A673 (cell line): ENCODE results near the gene CFAP61. TPM values are rescaled to one million over a fixed set of nuclear protein-coding genes. Genes with fewer than 3 reads are reported as not detected.

ENCODE experiments used
- BruUV-seq: library from RNA; stranded (reverse); fragments of 400-500 nt; replicated peaks from 2 replicates; lab custom pipeline; 2021; lab: Mats Ljungman, UMichigan
- CTCF ChIA-PET: fragments of 300-600 bp; sonication (Branson Sonifier 250); formaldehyde crosslinking; loops from one replicate; lab custom pipeline; 2022; ENCODE audit warnings: antibody characterized with exemption; lab: Charles Lee
- POLR2A ChIA-PET: fragments of 300-600 bp; sonication (Branson Sonifier 250); formaldehyde crosslinking; loops from one replicate; lab custom pipeline; 2022; ENCODE audit warnings: antibody characterized with exemption; ENCODE audit not compliant: low non-redundant PET; lab: Charles Lee
- DNase-seq: peaks from one replicate; pipeline ENCODE4 v3.0.0-alpha.2; 2015; ENCODE audit warnings: low spot score
- H3K27ac ChIP-seq: fragments of 200-600 bp; sonication (generic); 2 replicates; pipeline ENCODE4 v1.5.1; 2016; ENCODE audit warnings: mixed run types, low read depth, mild to moderate bottlenecking, mixed read lengths, antibody characterized with exemption, low read length; ENCODE audit not compliant: poor library complexity, severe bottlenecking
- H3K27me3 ChIP-seq: fragments of 200-600 bp; sonication (generic); replicated peaks from 2 replicates; pipeline ENCODE4 v1.6.1; 2017; ENCODE audit warnings: mixed run types, low read depth, mild to moderate bottlenecking, mixed read lengths, antibody characterized with exemption, low read length; ENCODE audit not compliant: insufficient read depth, poor library complexity
- H3K36me3 ChIP-seq: fragments of 200-600 bp; sonication (generic); 2 replicates; pipeline ENCODE4 v1.6.1; 2016; ENCODE audit warnings: mixed run types, mild to moderate bottlenecking, mixed read lengths, antibody characterized with exemption, low read length; ENCODE audit not compliant: insufficient read depth, poor library complexity, severe bottlenecking
- H3K4me1 ChIP-seq: fragments of 200-600 bp; sonication (generic); 2 replicates; pipeline ENCODE4 v1.6.1; 2017; ENCODE audit warnings: mixed run types, mild to moderate bottlenecking, mixed read lengths, antibody characterized with exemption, low read length; ENCODE audit not compliant: insufficient read depth, poor library complexity, severe bottlenecking
- H3K4me3 ChIP-seq: fragments of 200-600 bp; sonication (generic); 2 replicates; pipeline ENCODE4 v1.5.1; 2016; ENCODE audit warnings: low read depth, mixed run types, mild to moderate bottlenecking, mixed read lengths, low read length; ENCODE audit not compliant: poor library complexity, severe bottlenecking
- H3K9me3 ChIP-seq: fragments of 200-600 bp; sonication (generic); 2 replicates; pipeline ENCODE4 v1.6.1; 2016; ENCODE audit warnings: mixed run types, low read depth, mild to moderate bottlenecking, mixed read lengths, antibody characterized with exemption, low read length; ENCODE audit not compliant: poor library complexity, severe bottlenecking
- EZH2 ChIP-seq: fragments of 200-600 bp; sonication (generic); IDR thresholded peaks from 2 replicates; pipeline ENCODE4 v1.6.1; 2017; ENCODE audit warnings: borderline replicate concordance, low read depth, mild to moderate bottlenecking, mixed read lengths, antibody characterized with exemption, low read length; ENCODE audit not compliant: poor library complexity, severe bottlenecking
- intact Hi-C: fragments of 100-400 bp; cut with micrococcal nuclease; formaldehyde crosslinking; loops from one replicate; pipeline ENCODE4 v1.10.0; 2022; ENCODE audit not compliant: unreplicated experiment
- total RNA-seq: library from RNA; stranded (reverse); gene quantifications from 2 replicates; pipeline ENCODE4 v1.2.3, GENCODE V29; 2021
- TF ChIP-seq, protein P1 (sequence below): fragments of 300-800, 200-600 bp; sonication (generic); conservative IDR thresholded peaks from 2 replicates; pipeline ENCODE4 v1.5.1; 2017; ENCODE audit warnings: low read depth, mild to moderate bottlenecking, antibody characterized with exemption, low read length, moderate library complexity, mixed read lengths

CFAP61 gene
- total RNA-seq, 1 experiment from 2014 or later: not detected

- Histone ChIP-seq H3K4me1 (no peaks in the 10 kb centered on the region), H3K27ac (no peak overlapping the region)
- POLR2A ChIA-PET: no interaction called here
These were observed 240.8 kb downstream of the CFAP61 start for GRCh38 chr20:20293141-20293540.

DNA sequence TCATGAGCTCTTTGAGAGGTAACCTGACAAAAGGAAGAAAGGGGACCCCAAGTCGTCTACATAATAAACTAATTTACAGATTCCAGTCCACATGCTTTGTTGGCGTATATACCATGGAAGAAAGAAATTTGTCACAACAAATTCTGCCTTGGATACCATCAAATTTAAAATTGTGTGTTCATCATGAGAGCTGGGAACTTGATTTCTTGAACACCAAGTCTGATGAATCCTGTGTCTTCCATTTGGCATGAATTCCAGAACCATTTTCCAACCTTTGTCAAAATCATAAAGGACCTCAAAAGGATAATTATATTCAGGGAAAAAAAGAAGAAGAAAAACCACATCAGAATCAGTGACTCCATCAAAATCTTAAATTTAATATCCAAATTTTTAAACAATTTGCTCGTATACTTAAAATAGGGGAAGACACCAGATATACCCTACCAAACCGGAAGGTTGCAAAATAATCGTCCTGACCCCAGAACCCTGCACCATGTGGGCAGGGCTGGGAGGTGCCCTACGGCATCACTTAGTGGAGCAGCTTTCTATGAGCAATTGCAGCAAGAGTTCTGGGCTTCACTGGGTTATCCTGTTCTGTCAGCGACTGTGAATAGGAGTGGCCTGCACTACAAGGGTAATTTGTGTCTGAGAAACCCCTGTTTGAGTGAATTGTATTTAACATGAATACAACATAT lies 241.5 kb downstream of the CFAP61 start:
- no peak for DNase-seq
- no peaks in the 10 kb centered on the region for H3K36me3 ChIP-seq
- ChIA-PET POLR2A (no interaction called here), CTCF (no interaction called here)
- intact Hi-C loops: no loop called here
- peaks cover 19% of the 10 kb centered on the region for H3K27me3 ChIP-seq
- no peaks in the 10 kb centered on the region for H3K9me3 ChIP-seq
- no peaks in the 10 kb centered on the region for H3K4me1 ChIP-seq
- TF ChIP-seq, protein P1, sequence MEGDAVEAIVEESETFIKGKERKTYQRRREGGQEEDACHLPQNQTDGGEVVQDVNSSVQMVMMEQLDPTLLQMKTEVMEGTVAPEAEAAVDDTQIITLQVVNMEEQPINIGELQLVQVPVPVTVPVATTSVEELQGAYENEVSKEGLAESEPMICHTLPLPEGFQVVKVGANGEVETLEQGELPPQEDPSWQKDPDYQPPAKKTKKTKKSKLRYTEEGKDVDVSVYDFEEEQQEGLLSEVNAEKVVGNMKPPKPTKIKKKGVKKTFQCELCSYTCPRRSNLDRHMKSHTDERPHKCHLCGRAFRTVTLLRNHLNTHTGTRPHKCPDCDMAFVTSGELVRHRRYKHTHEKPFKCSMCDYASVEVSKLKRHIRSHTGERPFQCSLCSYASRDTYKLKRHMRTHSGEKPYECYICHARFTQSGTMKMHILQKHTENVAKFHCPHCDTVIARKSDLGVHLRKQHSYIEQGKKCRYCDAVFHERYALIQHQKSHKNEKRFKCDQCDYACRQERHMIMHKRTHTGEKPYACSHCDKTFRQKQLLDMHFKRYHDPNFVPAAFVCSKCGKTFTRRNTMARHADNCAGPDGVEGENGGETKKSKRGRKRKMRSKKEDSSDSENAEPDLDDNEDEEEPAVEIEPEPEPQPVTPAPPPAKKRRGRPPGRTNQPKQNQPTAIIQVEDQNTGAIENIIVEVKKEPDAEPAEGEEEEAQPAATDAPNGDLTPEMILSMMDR: no peak
- TF ChIP-seq EZH2: no peak
- no peak overlapping the region for H3K27ac ChIP-seq
- H3K4me3 ChIP-seq: no peak overlapping the region
- BruUV-seq: no TSS peak

More at GRCh38 chr20:20293141-20293540, 240.8 kb downstream of the CFAP61 start:
- TF ChIP-seq EZH2: no peak
- TF ChIP-seq, protein P1: no peak
- DNase-seq: no peak
- Histone ChIP-seq H3K36me3 (no peaks in the 10 kb centered on the region), H3K4me3 (no peak overlapping the region), H3K27me3 (peaks cover 24% of the 10 kb centered on the region), H3K9me3 (no peaks in the 10 kb centered on the region)
- no TSS peak for BruUV-seq
- CTCF ChIA-PET: no interaction called here
- intact Hi-C loops: no loop called here

GRCh38 chr20:20295621-20296498 lies 243.5 kb downstream of the CFAP61 start:
- TF ChIP-seq, protein P1: no peak
- Histone ChIP-seq H3K27me3 (peaks cover 13% of the 10 kb centered on the region), H3K4me3 (no peak overlapping the region), H3K9me3 (no peaks in the 10 kb centered on the region), H3K36me3 (no peaks in the 10 kb centered on the region), H3K4me1 (no peaks in the 10 kb centered on the region), H3K27ac (no peak overlapping the region)
- DNase-seq: no peak
- no TSS peak for BruUV-seq
- intact Hi-C loops: no loop called here
- ChIA-PET CTCF (no interaction called here), POLR2A (no interaction called here)
